NT2/D1 (cell line): ENCODE measurements around the gene RARG.

Experiments used
- DNase-seq: peaks from one replicate; pipeline ENCODE4 v3.0.0-alpha.2; 2011; ENCODE audit warnings: low read depth, low spot score
- H3K27me3 ChIP-seq: 2 replicates; pipeline ENCODE4 v1.6.0; 2011; ENCODE audit warnings: mild to moderate bottlenecking; ENCODE audit not compliant: insufficient read length, insufficient read depth
- H3K36me3 ChIP-seq: 2 replicates; pipeline ENCODE4 v1.6.1; 2011; ENCODE audit warnings: mild to moderate bottlenecking, low read length, mixed read lengths; ENCODE audit not compliant: insufficient read depth, insufficient read length
- H3K4me1 ChIP-seq: 2 replicates; pipeline ENCODE4 v1.5.1; 2011; ENCODE audit not compliant: insufficient read depth, insufficient read length
- H3K4me3 ChIP-seq: 2 replicates; pipeline ENCODE4 v1.5.1; 2011; ENCODE audit warnings: low read depth; ENCODE audit not compliant: insufficient read length
- H3K9ac ChIP-seq: 2 replicates; pipeline ENCODE4 v1.6.0; 2011; ENCODE audit warnings: low read depth; ENCODE audit not compliant: insufficient read length
- H3K9me3 ChIP-seq: 2 replicates; pipeline ENCODE4 v1.5.1; 2011; ENCODE audit warnings: mild to moderate bottlenecking, low read length; ENCODE audit not compliant: insufficient read depth
- SUZ12 ChIP-seq: IDR thresholded peaks from 2 replicates; pipeline ENCODE4 v1.6.1; 2011; ENCODE audit not compliant: insufficient read length, insufficient read depth; ENCODE audit errors: extremely low read depth
- YY1 ChIP-seq: IDR thresholded peaks from 2 replicates; pipeline ENCODE4 v1.6.1; 2011; ENCODE audit not compliant: insufficient read length, insufficient read depth
- ZNF274 ChIP-seq: IDR thresholded peaks from 2 replicates; pipeline ENCODE4 v1.6.1; 2011; ENCODE audit warnings: mild to moderate bottlenecking, low read depth, low read length

The RARG gene

DNA sequence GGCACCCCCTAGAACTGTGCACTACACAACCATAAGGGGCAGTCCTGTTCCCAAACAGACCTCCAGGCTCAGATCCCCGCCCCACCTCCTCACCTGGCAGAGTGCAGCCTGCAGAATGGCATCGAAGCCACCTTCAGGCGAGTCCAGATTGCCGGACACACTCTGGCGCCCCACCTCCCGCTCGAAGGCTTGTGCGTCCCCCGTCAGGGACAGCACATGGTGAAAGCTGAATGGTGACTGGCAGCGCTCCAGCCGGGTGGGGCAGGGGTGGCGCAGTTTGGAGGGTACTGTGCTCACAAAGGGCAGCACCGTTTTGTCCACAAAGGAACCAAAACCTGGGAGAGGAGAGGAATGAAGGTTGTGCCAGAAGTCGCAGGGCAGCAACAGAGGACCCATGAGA is 35.5 kb downstream of the RARG start:
- no peak for DNase-seq
- no peak overlapping the region for H3K4me3 ChIP-seq
- peaks cover 63% of the 10 kb centered on the region for H3K27me3 ChIP-seq
- no peaks in the 10 kb centered on the region for H3K4me1 ChIP-seq
- no peak overlapping the region for H3K9ac ChIP-seq
- TF ChIP-seq ZNF274 = no peak
- no peak for TF ChIP-seq SUZ12
- no peak for TF ChIP-seq YY1
- H3K36me3 ChIP-seq = peaks cover 8% of the 10 kb centered on the region
- H3K9me3 ChIP-seq = no peaks in the 10 kb centered on the region

DNA sequence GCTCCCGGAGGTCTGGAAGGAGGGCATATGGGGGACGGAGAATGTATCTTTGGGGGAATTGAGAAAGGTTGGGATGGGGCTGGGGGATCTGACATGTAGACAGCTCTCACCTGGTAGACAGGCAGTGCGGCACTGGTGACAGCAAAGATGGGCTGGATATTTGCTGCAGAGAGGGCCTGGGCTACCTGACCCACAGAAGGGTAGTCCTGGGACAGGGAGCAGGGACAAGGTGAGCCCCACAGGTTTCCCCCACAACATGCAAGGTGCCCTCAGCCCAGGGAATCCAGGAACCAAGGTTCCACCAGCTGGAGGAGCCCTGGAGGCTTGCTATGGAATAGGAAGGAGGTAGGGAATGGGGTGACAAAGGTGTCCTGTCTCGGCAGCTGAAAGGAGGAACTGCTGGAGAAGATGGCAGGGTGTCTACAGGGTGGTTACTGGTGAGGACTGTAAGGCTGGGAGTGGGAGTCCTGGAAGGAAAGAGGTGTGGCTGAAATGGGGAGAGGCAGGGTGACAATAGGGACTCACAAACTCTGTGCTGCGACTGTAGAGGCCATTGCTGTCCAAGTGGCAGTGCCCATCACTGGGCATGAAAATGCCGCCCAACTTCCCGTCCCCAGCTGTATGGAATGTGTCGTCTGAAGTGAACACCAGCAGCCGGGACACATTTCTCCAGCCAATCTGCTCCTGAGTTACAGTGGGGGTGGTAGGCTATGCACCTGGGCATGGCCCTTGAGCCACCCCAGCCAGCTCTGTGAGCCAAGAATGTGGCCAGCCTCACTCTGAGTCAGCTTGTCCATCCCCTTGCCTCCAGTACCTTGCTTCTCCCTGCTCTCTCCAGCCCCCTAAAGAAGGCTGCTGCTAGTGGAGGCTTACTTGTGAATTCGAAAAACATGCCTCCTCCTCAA is 36.2 kb downstream of the RARG start:
- TF ChIP-seq YY1 = no peak
- TF ChIP-seq SUZ12 = no peak
- TF ChIP-seq ZNF274 = no peak
- peaks cover 63% of the 10 kb centered on the region for H3K27me3 ChIP-seq

GRCh38 chr12:53194973-53195372 is 37.0 kb downstream of the RARG start:
- no peak overlapping the region for H3K9ac ChIP-seq
- TF ChIP-seq SUZ12 (no peak), ZNF274 (no peak), YY1 (no peak)
- no peak overlapping the region for H3K4me3 ChIP-seq
- H3K9me3 ChIP-seq = no peaks in the 10 kb centered on the region
- H3K4me1 ChIP-seq = peaks cover 4% of the 10 kb centered on the region
- DNase-seq = no peak
- H3K36me3 ChIP-seq = peaks cover 14% of the 10 kb centered on the region
- peaks cover 63% of the 10 kb centered on the region for H3K27me3 ChIP-seq

More for the DNA sequence above, 36.2 kb downstream of the RARG start:
- peaks cover 14% of the 10 kb centered on the region for H3K36me3 ChIP-seq
- DNase-seq = no peak
- H3K4me3 ChIP-seq = no peak overlapping the region
- no peak overlapping the region for H3K9ac ChIP-seq
- no peaks in the 10 kb centered on the region for H3K4me1 ChIP-seq
- no peaks in the 10 kb centered on the region for H3K9me3 ChIP-seq

GRCh38 chr12:53193985-53194716 is 37.9 kb downstream of the RARG start:
- TF ChIP-seq ZNF274 (no peak), SUZ12 (no peak), YY1 (no peak)
- Histone ChIP-seq H3K4me3 (no peak overlapping the region), H3K9me3 (no peaks in the 10 kb centered on the region), H3K9ac (no peak overlapping the region), H3K36me3 (peaks cover 14% of the 10 kb centered on the region), H3K27me3 (peaks cover 63% of the 10 kb centered on the region), H3K4me1 (peaks cover 8% of the 10 kb centered on the region)
- no peak for DNase-seq

DNA sequence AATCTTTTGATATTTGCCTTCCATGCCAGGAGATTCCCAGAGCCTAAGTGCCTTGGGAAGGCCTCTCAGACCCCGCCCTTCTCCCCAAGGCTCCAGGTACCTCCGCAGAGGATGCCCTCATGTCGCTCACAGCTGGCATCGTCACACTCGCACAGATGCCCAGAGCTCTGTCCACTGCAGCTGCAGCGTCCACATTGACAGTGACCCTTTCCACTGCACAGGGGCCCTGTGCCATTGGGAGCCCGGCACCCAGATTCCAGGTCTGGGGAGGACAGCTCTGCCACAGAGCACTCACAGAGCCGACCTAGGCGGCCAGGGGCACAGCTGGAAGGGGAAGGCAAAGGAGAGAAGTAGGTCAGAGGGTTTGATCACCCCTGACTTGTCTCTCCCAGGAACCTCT is 39.0 kb downstream of the RARG start:
- Histone ChIP-seq H3K36me3 (peaks cover 21% of the 10 kb centered on the region), H3K27me3 (peaks cover 53% of the 10 kb centered on the region), H3K9ac (no peak overlapping the region), H3K9me3 (no peaks in the 10 kb centered on the region), H3K4me1 (peaks cover 11% of the 10 kb centered on the region), H3K4me3 (no peak overlapping the region)
- no peak for TF ChIP-seq ZNF274
- no peak for TF ChIP-seq YY1
- TF ChIP-seq SUZ12 = no peak
- no peak for DNase-seq

DNA sequence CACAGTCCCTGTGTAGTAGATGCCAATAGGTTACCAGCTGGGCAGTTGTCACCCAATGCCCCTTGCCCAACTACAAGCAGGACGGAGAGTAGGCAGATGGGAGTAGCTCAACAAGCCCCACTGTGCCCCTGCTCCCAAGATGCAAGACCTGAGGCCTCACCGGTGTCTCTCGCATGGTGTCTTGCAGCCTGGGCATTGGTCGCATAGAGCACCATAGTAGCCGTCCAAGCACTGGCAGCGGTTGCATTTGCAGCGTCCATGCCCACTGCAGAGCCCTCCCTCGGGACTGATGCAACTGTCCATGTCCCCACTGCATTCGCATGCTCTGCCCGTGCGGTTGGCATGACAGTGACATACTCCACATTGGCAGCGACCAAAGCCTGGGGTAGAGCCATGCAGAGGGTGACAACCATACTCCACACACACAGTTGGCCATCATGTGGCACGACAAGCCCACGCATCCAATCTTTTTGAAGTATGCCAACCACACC is 39.4 kb downstream of the RARG start:
- Histone ChIP-seq H3K36me3 (peaks cover 25% of the 10 kb centered on the region), H3K4me1 (peaks cover 11% of the 10 kb centered on the region), H3K9me3 (no peaks in the 10 kb centered on the region), H3K27me3 (peaks cover 48% of the 10 kb centered on the region), H3K9ac (no peak overlapping the region), H3K4me3 (no peak overlapping the region)
- no peak for TF ChIP-seq YY1
- no peak for TF ChIP-seq SUZ12
- TF ChIP-seq ZNF274 = no peak
- no peak for DNase-seq
